Activated T-cell treated with anti-CD3 and anti-CD28 coated beads, Interleukin-2, amount 50 U/mL, for 24 hours (primary cell): ENCODE data around the gene TAP2.
"Not testable (repeated sequence)": the region's sequence is repeated elsewhere in the genome, so short reads cannot be mapped to it uniquely, and the experiment has no call there.

Experiments used
- DNase-seq: peaks from one replicate; pipeline ENCODE4 v3.0.0-alpha.2; 2020
- H3K27ac Mint-ChIP-seq: 2 replicates; pipeline ENCODE4 v1.8.0; 2020; ENCODE audit warnings: mild to moderate bottlenecking, mixed read lengths
- H3K27me3 Mint-ChIP-seq: 2 replicates; pipeline ENCODE4 v1.8.0; 2020; ENCODE audit warnings: mixed read lengths
- H3K36me3 Mint-ChIP-seq: 2 replicates; pipeline ENCODE4 v1.8.0; 2020; ENCODE audit warnings: low read depth, mixed read lengths
- H3K4me1 Mint-ChIP-seq: 2 replicates; pipeline ENCODE4 v1.8.0; 2020; ENCODE audit warnings: low read depth, mixed read lengths
- H3K4me3 Mint-ChIP-seq: 2 replicates; pipeline ENCODE4 v1.8.0; 2020; ENCODE audit warnings: mild to moderate bottlenecking, moderate library complexity, mixed read lengths
- H3K9me3 Mint-ChIP-seq: 2 replicates; pipeline ENCODE4 v1.8.0; 2020; ENCODE audit warnings: mixed read lengths

The TAP2 gene

DNA sequence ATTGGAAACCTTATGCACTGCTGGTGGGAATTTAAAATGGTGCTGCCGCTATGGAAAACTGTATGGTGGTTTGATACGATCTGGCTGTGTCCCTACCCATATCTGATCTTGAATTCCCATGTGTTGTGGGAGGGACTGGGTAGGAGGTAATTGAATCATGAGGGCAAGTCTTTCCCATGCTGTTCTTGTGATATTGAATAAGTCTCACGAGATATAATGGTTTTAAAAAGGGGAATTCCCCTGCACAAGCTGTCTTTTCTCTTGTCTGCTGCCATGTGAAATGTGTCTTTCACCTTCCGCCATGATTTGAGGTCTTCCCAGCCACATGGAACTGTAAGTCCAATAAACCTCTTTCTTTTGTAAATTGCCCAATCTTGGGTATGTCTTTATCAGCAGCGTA is 4.9 kb downstream of the TAP2 start:
- no peaks in the 10 kb centered on the region for H3K27me3 Mint-ChIP-seq
- H3K4me3 Mint-ChIP-seq, result peak overlapping the region; percentile 82
- H3K9me3 Mint-ChIP-seq, result no peaks in the 10 kb centered on the region
- H3K4me1 Mint-ChIP-seq, result peaks cover 78% of the 10 kb centered on the region
- peak overlapping the region; percentile 100 for H3K27ac Mint-ChIP-seq
- no peak for DNase-seq
- H3K36me3 Mint-ChIP-seq, result peaks cover 95% of the 10 kb centered on the region

- H3K9me3 Mint-ChIP-seq, result no peaks in the 10 kb centered on the region
- no peaks in the 10 kb centered on the region for H3K27me3 Mint-ChIP-seq
- H3K4me3 Mint-ChIP-seq, result no peak overlapping the region
- no peak for DNase-seq
- peak overlapping the region; percentile 58 for H3K27ac Mint-ChIP-seq
- peaks cover 86% of the 10 kb centered on the region for H3K4me1 Mint-ChIP-seq
- H3K36me3 Mint-ChIP-seq, result peaks cover 99% of the 10 kb centered on the region
These were observed 6.0 kb downstream of the TAP2 start for GRCh38 chr6:32832535-32832934.

GRCh38 chr6:32830936-32831335 is 7.6 kb downstream of the TAP2 start:
- H3K36me3 Mint-ChIP-seq, result peaks cover 99% of the 10 kb centered on the region
- peaks cover 81% of the 10 kb centered on the region for H3K4me1 Mint-ChIP-seq
- no peaks in the 10 kb centered on the region for H3K27me3 Mint-ChIP-seq
- H3K4me3 Mint-ChIP-seq, result no peak overlapping the region
- H3K27ac Mint-ChIP-seq, result peak overlapping the region; percentile 80
- no peaks in the 10 kb centered on the region for H3K9me3 Mint-ChIP-seq
- DNase-seq, result no peak

DNA sequence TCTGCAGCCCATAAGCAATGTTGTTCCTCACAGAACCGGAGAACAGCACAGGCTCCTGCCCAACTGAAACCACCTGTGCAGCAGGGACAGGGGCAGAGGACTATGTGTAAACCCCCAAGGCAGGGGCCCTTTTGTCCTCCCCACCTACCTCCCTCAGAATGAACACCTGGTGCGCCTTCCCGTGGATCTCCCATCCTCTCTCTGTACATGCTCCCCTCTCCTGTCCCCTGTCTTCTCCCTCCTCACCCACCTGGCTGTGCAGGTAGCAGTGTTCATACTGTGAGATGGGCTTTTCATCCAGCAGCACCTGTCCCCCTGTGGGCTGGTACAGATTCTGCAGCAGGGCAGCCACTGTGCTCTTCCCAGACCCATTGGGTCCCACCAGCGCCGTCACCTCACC is 8.5 kb downstream of the TAP2 start:
- Mint-ChIP-seq H3K4me3 (no peak overlapping the region), H3K36me3 (peaks cover 92% of the 10 kb centered on the region), H3K9me3 (no peaks in the 10 kb centered on the region), H3K27me3 (no peaks in the 10 kb centered on the region), H3K27ac (peak overlapping the region; percentile 80), H3K4me1 (peaks cover 72% of the 10 kb centered on the region)
- no peak for DNase-seq

- Mint-ChIP-seq H3K9me3 (no peaks in the 10 kb centered on the region), H3K27me3 (no peaks in the 10 kb centered on the region), H3K36me3 (peaks cover 87% of the 10 kb centered on the region), H3K4me1 (peaks cover 67% of the 10 kb centered on the region), H3K4me3 (no peak overlapping the region), H3K27ac (peak overlapping the region; percentile 82)
- DNase-seq, result no peak
These were observed 9.0 kb downstream of the TAP2 start for GRCh38 chr6:32829495-32829894.

GRCh38 chr6:32827025-32827424 is 11.5 kb downstream of the TAP2 start:
- H3K4me3 Mint-ChIP-seq, result no peak overlapping the region
- peaks cover 62% of the 10 kb centered on the region for H3K36me3 Mint-ChIP-seq
- no peaks in the 10 kb centered on the region for H3K9me3 Mint-ChIP-seq

GRCh38 chr6:32825966-32826365 is 12.6 kb downstream of the TAP2 start:
- Mint-ChIP-seq H3K27me3 (no peaks in the 10 kb centered on the region), H3K4me3 (no peak overlapping the region), H3K4me1 (peaks cover 39% of the 10 kb centered on the region), H3K36me3 (peaks cover 52% of the 10 kb centered on the region), H3K27ac (peak overlapping the region; percentile 35), H3K9me3 (no peaks in the 10 kb centered on the region)
- no peak for DNase-seq

More at GRCh38 chr6:32827025-32827424, 11.5 kb downstream of the TAP2 start:
- Mint-ChIP-seq H3K27me3 (no peaks in the 10 kb centered on the region), H3K4me1 (peaks cover 45% of the 10 kb centered on the region), H3K27ac (peak overlapping the region; percentile 35)
- DNase-seq, result no peak

DNA sequence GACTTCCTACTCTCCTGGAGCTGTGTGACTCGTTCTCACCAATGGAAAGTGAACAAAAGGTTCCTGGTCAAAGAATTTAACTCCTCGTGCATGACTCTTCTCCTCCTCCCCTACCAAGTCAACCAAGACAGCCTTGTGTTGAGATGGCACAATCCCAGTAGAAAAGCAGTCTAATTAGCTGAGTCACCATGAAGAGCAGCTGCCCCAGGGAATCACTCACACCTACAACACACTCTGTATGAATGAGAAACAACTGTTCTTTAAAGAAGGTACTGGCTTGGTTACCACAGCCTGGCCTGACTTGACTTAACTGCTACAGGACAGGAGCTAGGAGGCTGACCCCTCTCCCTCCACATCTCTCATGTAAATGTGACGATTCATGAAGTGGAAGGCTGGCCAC is 18.8 kb downstream of the TAP2 start:
- H3K4me1 Mint-ChIP-seq, result peaks cover 11% of the 10 kb centered on the region
- no peak overlapping the region for H3K4me3 Mint-ChIP-seq
- no peaks in the 10 kb centered on the region for H3K27me3 Mint-ChIP-seq
- peaks cover 3% of the 10 kb centered on the region for H3K36me3 Mint-ChIP-seq
- DNase-seq, result no peak
- H3K27ac Mint-ChIP-seq, result no peak overlapping the region
- no peaks in the 10 kb centered on the region for H3K9me3 Mint-ChIP-seq

GRCh38 chr6:32818867-32819266 is 19.7 kb downstream of the TAP2 start:
- no peaks in the 10 kb centered on the region for H3K27me3 Mint-ChIP-seq
- peaks cover 11% of the 10 kb centered on the region for H3K4me1 Mint-ChIP-seq
- no peak overlapping the region for H3K27ac Mint-ChIP-seq
- H3K36me3 Mint-ChIP-seq, result peaks cover 10% of the 10 kb centered on the region
- H3K9me3 Mint-ChIP-seq, result no peaks in the 10 kb centered on the region
- DNase-seq, result no peak
- H3K4me3 Mint-ChIP-seq, result no peak overlapping the region

- H3K4me1 Mint-ChIP-seq, result peaks cover 11% of the 10 kb centered on the region
- H3K9me3 Mint-ChIP-seq, result no peaks in the 10 kb centered on the region
- no peak for DNase-seq
- peaks cover 15% of the 10 kb centered on the region for H3K36me3 Mint-ChIP-seq
- H3K27ac Mint-ChIP-seq, result no peak within 1 kb of the TSS
- no peak within 1 kb of the TSS for H3K4me3 Mint-ChIP-seq
- H3K27me3 Mint-ChIP-seq, result no peaks in the 10 kb centered on the region
These were observed 21.8 kb downstream of the TAP2 start, which contains the start of gene HLA-DOB for GRCh38 chr6:32816746-32817204. Gene HLA-DOB, minus strand, starts transcription at chr6:32817002. Its CDS starts 51 bp downstream, at chr6:32816951.

- H3K4me3 Mint-ChIP-seq, result no peak overlapping the region
- no peaks in the 10 kb centered on the region for H3K9me3 Mint-ChIP-seq
- H3K4me1 Mint-ChIP-seq, result peaks cover 11% of the 10 kb centered on the region
- no peak overlapping the region for H3K27ac Mint-ChIP-seq
- peaks cover 15% of the 10 kb centered on the region for H3K36me3 Mint-ChIP-seq
- no peaks in the 10 kb centered on the region for H3K27me3 Mint-ChIP-seq
- DNase-seq, result no peak
These were observed 22.5 kb downstream of the TAP2 start for GRCh38 chr6:32815996-32816395.

DNA sequence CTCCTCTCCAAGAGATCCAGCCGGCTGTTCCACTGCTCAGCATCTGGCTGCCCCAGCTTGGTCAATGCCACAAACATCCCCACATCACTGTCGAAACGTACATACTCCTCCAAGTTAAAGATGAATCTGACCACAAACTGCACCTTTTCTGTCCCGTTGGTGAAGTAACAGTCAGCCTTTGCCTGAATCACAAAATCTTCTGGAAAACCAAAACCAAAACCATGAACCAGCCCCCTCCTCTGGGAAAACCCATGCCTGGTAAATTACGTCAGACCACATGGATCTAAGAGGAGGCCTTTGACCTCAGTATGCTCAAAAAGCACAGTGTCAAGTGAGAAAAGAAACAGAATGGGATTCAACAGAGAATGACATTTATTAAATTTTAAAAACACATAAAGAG is 23.4 kb downstream of the TAP2 start:
- Mint-ChIP-seq H3K27ac (no peak overlapping the region), H3K9me3 (no peaks in the 10 kb centered on the region), H3K4me1 (peaks cover 11% of the 10 kb centered on the region), H3K27me3 (no peaks in the 10 kb centered on the region), H3K36me3 (peaks cover 15% of the 10 kb centered on the region), H3K4me3 (no peak overlapping the region)
- no peak for DNase-seq

DNA sequence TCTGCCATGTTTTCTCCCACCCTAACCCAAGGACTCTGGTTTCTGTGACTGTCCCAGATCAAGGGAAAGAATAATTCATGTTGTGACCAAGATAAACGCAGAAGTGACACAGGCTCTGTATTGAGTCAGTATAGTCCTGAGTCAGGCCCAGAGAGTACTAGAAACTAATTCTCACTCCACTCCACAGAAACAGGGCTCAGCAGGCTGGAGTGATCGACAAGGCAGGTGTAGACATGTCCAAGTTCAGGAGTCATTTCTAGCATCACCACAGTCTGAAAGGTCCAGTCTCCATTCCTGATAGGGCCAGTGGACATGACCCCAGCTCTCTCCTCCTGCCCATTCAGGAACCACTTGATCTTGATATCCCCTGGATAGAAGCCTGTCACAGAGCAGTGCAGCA is 24.4 kb downstream of the TAP2 start:
- Mint-ChIP-seq H3K27me3 (no peaks in the 10 kb centered on the region), H3K4me3 (no peak overlapping the region), H3K27ac (no peak overlapping the region), H3K9me3 (no peaks in the 10 kb centered on the region), H3K4me1 (peaks cover 4% of the 10 kb centered on the region), H3K36me3 (peaks cover 15% of the 10 kb centered on the region)
- DNase-seq, result no peak

GRCh38 chr6:32809171-32809570 is 29.4 kb downstream of the TAP2 start:
- H3K4me1 Mint-ChIP-seq, result peaks cover 9% of the 10 kb centered on the region

DNA sequence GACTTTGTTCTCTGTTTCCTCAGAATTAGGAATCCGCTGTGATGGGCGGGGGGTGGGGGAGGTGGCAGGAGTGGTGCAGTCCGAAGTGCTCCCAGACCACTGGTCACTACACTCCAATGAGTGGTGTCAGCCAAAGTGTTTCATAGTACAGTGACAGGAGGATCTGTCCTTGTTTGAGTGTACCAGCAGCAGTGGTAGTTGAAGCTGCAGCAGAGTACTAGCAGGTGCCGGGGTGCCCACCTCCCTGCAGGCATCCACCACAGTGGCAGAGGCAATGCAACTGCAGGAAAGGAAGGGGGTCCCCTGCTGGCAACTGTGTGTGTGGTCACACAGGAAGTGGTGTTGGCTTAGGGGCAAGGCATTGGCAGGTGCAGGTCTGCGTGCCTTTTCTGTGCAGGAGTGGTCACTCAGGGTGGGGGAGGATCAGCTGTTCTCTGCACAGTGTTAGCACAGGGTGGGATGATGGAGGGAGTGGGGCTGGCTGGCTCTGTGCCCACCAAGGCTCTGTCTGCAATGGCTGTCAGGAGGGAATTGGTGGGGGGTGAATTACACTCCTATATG is 31.4 kb downstream of the TAP2 start:
- DNase-seq, result no peak
- H3K9me3 Mint-ChIP-seq, result no peaks in the 10 kb centered on the region
- H3K27me3 Mint-ChIP-seq, result peaks cover 57% of the 10 kb centered on the region
- no peak overlapping the region for H3K4me3 Mint-ChIP-seq
- no peaks in the 10 kb centered on the region for H3K36me3 Mint-ChIP-seq
- H3K27ac Mint-ChIP-seq, result no peak overlapping the region
- peaks cover 9% of the 10 kb centered on the region for H3K4me1 Mint-ChIP-seq

More at GRCh38 chr6:32809171-32809570, 29.4 kb downstream of the TAP2 start:
- H3K9me3 Mint-ChIP-seq, result no peaks in the 10 kb centered on the region
- H3K27ac Mint-ChIP-seq, result no peak overlapping the region
- H3K27me3 Mint-ChIP-seq, result peaks cover 38% of the 10 kb centered on the region
- H3K4me3 Mint-ChIP-seq, result no peak overlapping the region
- DNase-seq, result no peak
- H3K36me3 Mint-ChIP-seq, result peaks cover 9% of the 10 kb centered on the region

GRCh38 chr6:32805404-32805803 is 33.1 kb downstream of the TAP2 start:
- peaks cover 65% of the 10 kb centered on the region for H3K27me3 Mint-ChIP-seq
- not testable (repeated sequence) for H3K36me3 Mint-ChIP-seq, DNase-seq, H3K9me3 Mint-ChIP-seq, H3K4me3 Mint-ChIP-seq, H3K4me1 Mint-ChIP-seq, H3K27ac Mint-ChIP-seq
